ES-I3 (cell line): ENCODE results near the gene LAMB1.
"Not testable (repeated sequence)": the region's sequence is repeated elsewhere in the genome, so short reads cannot be mapped to it uniquely, and the experiment has no call there.

ENCODE experiments used
- H3K36me3 ChIP-seq: 2 replicates; pipeline ENCODE4 v1.6.1; 2013; ENCODE audit warnings: mild to moderate bottlenecking, low read length, control low read depth, moderate library complexity; ENCODE audit not compliant: insufficient read depth
- H3K4me1 ChIP-seq: 2 replicates; pipeline ENCODE4 v1.6.1; 2013; ENCODE audit warnings: mild to moderate bottlenecking, control low read depth, low read length; ENCODE audit not compliant: insufficient read depth
- H3K9ac ChIP-seq: 2 replicates; pipeline ENCODE4 v1.6.1; 2013; ENCODE audit warnings: low read depth, mild to moderate bottlenecking, low read length, moderate library complexity
- H3K9me3 ChIP-seq: 2 replicates; pipeline ENCODE4 v1.6.1; 2013; ENCODE audit warnings: mild to moderate bottlenecking, low read length, moderate library complexity; ENCODE audit not compliant: control insufficient read depth, insufficient read depth

Gene LAMB1

DNA sequence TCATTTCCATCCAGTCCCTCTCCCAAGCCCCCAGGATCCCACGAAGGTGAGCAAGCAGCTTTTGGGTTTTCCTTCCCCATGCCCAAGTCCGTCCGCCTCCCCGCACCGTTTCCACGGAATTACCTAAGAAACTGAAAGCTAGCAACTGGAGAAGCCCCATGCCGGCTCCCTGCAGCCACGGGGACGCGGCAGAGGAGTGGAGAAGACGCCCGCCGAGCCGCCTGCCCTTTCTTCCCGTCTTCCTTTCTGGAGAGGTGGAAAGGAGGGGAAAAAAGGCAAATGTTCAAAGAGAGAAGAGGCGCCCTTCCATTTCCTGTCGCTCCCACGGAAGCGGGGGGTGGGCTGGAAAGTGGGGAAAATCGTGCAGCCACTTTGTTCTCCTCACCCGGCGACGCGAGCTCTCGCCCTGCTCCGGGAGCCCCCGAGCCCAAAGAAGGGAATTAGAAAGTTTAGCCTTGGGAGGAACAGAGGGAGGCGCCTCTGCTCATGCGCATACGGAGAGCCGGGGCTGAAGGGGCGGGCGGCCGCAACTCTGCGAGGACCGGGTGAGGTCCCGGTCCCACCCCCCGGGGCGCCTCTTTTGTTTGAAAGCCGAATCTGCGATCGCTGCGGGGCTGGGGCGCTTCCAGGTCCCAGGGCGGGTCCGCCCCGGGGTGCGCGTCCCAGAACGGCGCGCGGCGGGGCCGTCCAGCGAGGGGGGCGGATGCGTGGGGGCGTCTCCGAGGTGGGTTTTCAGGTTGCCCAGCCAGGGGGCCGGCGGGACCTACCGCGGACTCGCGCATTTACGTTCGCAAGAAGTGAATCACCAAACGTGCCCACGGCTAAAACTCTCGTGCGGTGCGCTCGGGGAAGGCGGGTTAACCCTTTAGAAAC is at the start of gene LAMB1:
TSS of gene LAMB1 (minus strand) at position 436 of the 873 bp plus-strand sequence. CDS start at position 160, 276 bp downstream.
- Histone ChIP-seq H3K4me1 (peaks cover 5% of the 10 kb centered on the region; the same call in 1 of the 2 replicates), H3K9ac (peak within 1 kb of the TSS; percentile 61), H3K9me3 (no peaks in the 10 kb centered on the region), H3K36me3 (no peaks in the 10 kb centered on the region)

GRCh38 chr7:108051454-108051853 is 48.5 kb upstream of the LAMB1 start:
- H3K36me3 ChIP-seq: no peaks in the 10 kb centered on the region
- no peak overlapping the region for H3K9ac ChIP-seq
- no peaks in the 10 kb centered on the region for H3K4me1 ChIP-seq
- H3K9me3 ChIP-seq: no peaks in the 10 kb centered on the region

DNA sequence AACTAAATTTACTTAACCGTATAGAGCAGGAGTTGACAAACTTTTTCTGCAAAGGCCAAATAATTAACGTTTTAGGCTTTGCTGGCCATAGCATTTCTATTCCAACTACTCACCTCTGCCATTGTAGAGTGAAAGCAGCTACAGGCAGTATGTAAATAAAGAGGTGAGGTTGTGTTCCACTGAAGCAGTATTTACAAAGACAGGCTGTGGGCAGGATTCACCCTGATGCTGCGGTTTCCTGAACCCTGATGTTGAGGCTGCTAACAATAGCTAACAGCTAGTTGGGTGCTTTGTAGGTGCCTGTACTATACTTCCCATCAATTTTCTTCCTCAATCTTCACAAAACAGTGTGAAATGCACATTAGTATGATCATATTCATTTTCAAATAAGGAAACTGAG is 47.0 kb upstream of the LAMB1 start:
- H3K36me3 ChIP-seq: no peaks in the 10 kb centered on the region
- H3K4me1 ChIP-seq: no peaks in the 10 kb centered on the region
- H3K9ac ChIP-seq: no peak overlapping the region
- no peaks in the 10 kb centered on the region for H3K9me3 ChIP-seq

GRCh38 chr7:108048422-108048821 is 45.5 kb upstream of the LAMB1 start:
- no peaks in the 10 kb centered on the region for H3K9me3 ChIP-seq
- no peak overlapping the region for H3K9ac ChIP-seq
- H3K36me3 ChIP-seq: no peaks in the 10 kb centered on the region
- H3K4me1 ChIP-seq: no peaks in the 10 kb centered on the region

DNA sequence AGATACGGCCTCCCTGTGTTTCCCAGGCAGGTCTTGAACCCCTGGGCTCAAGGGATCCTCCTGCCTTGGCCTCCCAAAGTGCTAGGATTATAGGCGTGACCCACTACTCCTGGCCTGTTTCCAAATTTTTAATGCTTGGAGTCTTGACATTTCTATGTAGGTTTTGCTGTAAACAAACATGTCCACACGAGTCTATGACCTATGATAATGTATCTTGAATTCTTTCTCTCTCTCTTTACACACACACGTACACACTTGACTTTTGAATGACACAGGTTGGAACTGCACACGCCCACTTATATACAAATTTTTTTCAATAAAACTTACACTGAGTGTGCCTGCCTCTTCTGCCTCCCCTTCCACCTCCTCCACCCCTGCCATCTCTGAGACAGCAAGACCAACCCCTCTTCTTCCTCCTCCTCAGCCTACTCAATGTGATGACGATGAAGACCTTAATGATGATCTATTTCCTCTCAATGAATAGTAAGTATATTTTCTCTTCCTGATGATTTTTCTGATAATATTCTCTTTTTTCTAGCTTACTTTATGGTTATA is 44.1 kb upstream of the LAMB1 start:
- H3K36me3 ChIP-seq: no peaks in the 10 kb centered on the region

DNA sequence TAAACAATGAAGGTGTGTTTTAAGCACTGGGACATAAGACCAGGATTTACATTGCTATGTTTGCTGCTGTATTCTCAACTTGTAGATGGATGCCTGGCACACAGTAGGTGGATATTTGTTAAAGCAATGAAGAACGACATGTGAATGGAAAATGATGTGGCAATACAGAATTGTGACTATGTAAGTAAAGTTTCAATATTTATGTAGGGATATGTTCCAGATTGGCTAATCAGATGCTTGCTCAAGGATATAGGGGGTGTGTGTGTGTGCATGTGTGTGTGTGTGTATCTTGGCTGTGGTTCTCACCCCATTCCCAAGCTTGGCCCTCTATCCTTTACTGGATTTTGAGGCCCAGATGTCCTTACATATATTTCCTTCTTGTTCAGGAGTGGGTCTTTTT is 42.7 kb upstream of the LAMB1 start:
- no peak overlapping the region for H3K9ac ChIP-seq

More for the DNA sequence above, 44.1 kb upstream of the LAMB1 start:
- Histone ChIP-seq H3K9ac (no peak overlapping the region), H3K4me1 (no peaks in the 10 kb centered on the region), H3K9me3 (no peaks in the 10 kb centered on the region)

GRCh38 chr7:108045154-108045553 is 42.2 kb upstream of the LAMB1 start:
- H3K9me3 ChIP-seq: no peaks in the 10 kb centered on the region
- H3K4me1 ChIP-seq: no peaks in the 10 kb centered on the region
- no peaks in the 10 kb centered on the region for H3K36me3 ChIP-seq
- H3K9ac ChIP-seq: no peak overlapping the region

More for the DNA sequence above, 42.7 kb upstream of the LAMB1 start:
- no peaks in the 10 kb centered on the region for H3K4me1 ChIP-seq
- no peaks in the 10 kb centered on the region for H3K9me3 ChIP-seq
- H3K36me3 ChIP-seq: no peaks in the 10 kb centered on the region

DNA sequence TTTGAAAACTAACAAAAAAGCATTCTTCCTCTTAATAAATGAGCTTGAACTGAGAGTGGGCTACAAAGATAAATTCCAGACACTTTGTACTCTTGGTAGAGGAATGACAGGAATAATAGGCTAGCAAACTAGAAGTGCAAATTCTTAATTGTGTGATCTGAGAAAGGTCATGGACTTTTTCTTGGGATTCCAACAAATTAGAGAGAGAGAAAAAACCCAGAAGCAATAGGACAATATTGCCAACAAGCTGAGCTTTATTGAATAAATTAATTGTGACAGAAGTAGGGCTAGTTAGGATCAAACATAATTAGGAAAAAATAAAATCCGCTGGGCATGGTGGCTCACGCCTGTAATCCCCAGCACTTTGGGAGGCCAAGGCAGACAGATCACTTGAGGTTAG is 41.4 kb upstream of the LAMB1 start:
- Histone ChIP-seq H3K4me1 (no peaks in the 10 kb centered on the region), H3K36me3 (no peaks in the 10 kb centered on the region), H3K9ac (no peak overlapping the region), H3K9me3 (no peaks in the 10 kb centered on the region)

DNA sequence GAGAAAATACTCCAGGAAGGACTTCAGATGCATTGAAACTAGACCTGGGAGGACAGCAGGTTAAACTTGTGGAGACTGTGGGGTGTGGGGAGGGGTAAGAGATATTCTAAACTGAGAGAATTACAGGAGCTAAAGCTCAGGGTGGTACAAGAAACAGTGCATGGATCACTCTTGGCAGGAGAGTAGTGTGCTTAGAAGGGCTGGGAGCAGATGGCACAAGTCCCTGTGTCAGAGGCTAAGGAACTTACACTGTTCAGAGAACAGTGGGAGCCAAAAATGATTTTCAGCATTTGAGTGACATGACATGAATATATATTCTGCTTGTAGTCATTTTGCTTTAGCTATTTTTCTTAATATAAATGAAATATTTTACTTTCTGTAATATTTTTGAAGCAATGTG is 36.0 kb upstream of the LAMB1 start:
- H3K9ac ChIP-seq: no peak overlapping the region
- no peaks in the 10 kb centered on the region for H3K9me3 ChIP-seq
- no peaks in the 10 kb centered on the region for H3K36me3 ChIP-seq
- H3K4me1 ChIP-seq: peaks cover 8% of the 10 kb centered on the region

DNA sequence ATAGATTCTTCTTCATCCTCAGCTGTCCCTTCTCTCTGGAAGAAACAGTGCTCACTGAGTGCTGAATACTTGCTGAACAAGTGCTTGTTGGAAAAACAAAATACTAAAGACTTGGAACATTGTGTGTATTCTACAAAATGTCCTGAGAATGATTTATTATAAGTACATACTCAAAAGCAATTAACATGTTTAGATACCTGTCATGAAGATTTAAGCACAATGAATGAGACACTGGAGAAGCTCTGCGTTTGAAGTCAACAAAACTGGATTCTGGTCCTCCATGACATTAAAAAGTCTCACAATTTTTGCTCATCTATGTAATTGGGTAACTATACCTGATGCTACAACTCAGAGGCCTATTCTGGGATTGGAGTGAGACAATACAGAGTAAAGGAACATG is 34.8 kb upstream of the LAMB1 start:
- Histone ChIP-seq H3K36me3 (no peaks in the 10 kb centered on the region), H3K9me3 (no peaks in the 10 kb centered on the region), H3K4me1 (peaks cover 11% of the 10 kb centered on the region)

GRCh38 chr7:108037140-108037539 is 34.2 kb upstream of the LAMB1 start:
- peaks cover 11% of the 10 kb centered on the region for H3K4me1 ChIP-seq
- H3K9ac ChIP-seq: no peak overlapping the region
- no peaks in the 10 kb centered on the region for H3K9me3 ChIP-seq
- no peaks in the 10 kb centered on the region for H3K36me3 ChIP-seq

More for the DNA sequence above, 34.8 kb upstream of the LAMB1 start:
- no peak overlapping the region for H3K9ac ChIP-seq

- H3K36me3 ChIP-seq: no peaks in the 10 kb centered on the region
- no peaks in the 10 kb centered on the region for H3K9me3 ChIP-seq
- peaks cover 11% of the 10 kb centered on the region for H3K4me1 ChIP-seq
- H3K9ac ChIP-seq: no peak overlapping the region
Observed at GRCh38 chr7:108034586-108034985, 31.6 kb upstream of the LAMB1 start.

- Histone ChIP-seq H3K9ac (no peak overlapping the region), H3K36me3 (no peaks in the 10 kb centered on the region), H3K9me3 (no peaks in the 10 kb centered on the region), H3K4me1 (peaks cover 11% of the 10 kb centered on the region)
Observed at GRCh38 chr7:108033776-108034497, 31.0 kb upstream of the LAMB1 start.

GRCh38 chr7:108033309-108033708 is 30.3 kb upstream of the LAMB1 start:
- H3K36me3 ChIP-seq, H3K9ac ChIP-seq, H3K9me3 ChIP-seq: not testable (repeated sequence)
- peaks cover 11% of the 10 kb centered on the region for H3K4me1 ChIP-seq
